ENCODE results near the gene TENT5C. TPM values are rescaled to one million over a fixed set of nuclear protein-coding genes. Genes with fewer than 3 reads are reported as not detected.

Gene TENT5C
- total and polyA plus RNA-seq, 2 of the 8 experiments (the other 6 are each of a cell fraction or from before 2014, with no cell fraction given): 0.38 to 0.99 TPM

DNA sequence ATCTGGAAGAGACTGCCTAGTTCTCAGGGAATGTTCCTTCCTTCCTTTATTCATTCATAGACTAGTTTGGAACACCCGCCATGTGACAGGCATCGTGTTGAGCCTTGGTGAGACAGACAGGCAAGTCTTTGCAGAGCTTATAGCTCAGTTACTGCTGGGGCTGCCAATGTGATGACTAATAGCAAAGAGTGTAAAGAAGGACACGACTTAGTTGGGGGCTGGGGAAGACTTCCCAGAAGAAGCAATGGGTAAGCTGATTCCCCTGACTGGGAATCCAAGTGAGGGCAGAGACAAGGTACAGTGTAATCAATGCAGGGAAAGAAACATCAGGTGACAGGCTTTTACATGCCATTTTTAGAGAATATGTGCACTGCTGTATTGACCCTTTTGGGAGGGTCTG lies 51.2 kb downstream of the TENT5C start (continued):
- TF ChIP-seq EGR1 (IDR thresholded peaks at IDR 0.05; ENCODE audit: borderline replicate concordance, low read depth, low read length) (no peak), POLR2A (IDR thresholded peaks at IDR 0.05; ENCODE audit: control extremely low read depth in 1 of 2, low read depth in 2 of 2, low read length in 2 of 2) (no peak), YY1 (IDR thresholded peaks at IDR 0.05; ENCODE audit: low read depth, low read length) (no peak)
